Measurements from ENCODE around the gene CNTNAP2. TPM values are rescaled to one million over a fixed set of nuclear protein-coding genes. Genes with fewer than 3 reads are reported as not detected.

The CNTNAP2 gene
- total RNA-seq, 1 experiment from 2014 or later, result 42.5 TPM

DNA sequence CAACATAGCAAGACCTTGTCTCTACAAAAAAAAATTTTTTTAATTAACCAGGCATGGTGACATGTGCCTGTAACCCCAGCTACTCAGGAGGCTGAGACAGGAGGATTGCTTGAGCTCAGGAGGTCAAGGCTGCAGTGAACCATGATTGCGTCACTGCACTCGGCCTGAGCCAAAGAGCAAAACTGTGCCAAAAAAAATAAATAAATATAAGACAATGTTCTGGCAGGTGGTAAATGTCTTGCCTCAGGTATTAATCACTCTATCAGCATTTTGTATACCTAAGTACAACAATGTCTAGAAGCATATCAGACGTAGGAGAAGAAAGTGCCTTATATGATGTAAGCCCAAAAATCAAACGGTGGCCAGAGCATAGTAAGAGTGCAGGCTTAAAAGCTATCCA is 2046.2 kb downstream of the CNTNAP2 start:
- Mint-ChIP-seq H3K27me3 (ENCODE audit: insufficient read depth, unreplicated experiment) (peaks cover 20% of the 10 kb centered on the region), H3K4me3 (ENCODE audit: unreplicated experiment) (no peak overlapping the region), H3K4me1 (ENCODE audit: low read depth, unreplicated experiment) (no peaks in the 10 kb centered on the region), H3K9me3 (ENCODE audit: unreplicated experiment) (no peaks in the 10 kb centered on the region), H3K36me3 (ENCODE audit: insufficient read depth, unreplicated experiment) (no peaks in the 10 kb centered on the region), H3K27ac (ENCODE audit: unreplicated experiment) (no peak overlapping the region)
- H3K4me3 ChIP-seq (ENCODE audit: low read depth, low read length), result no peak overlapping the region
- ChIA-PET POLR2A (interaction anchor here (0.6 kb wide), 1 partner anchor 156 kb away, joined by 3 read pairs; no protein-coding TSS in a partner anchor), CTCF (no interaction called here)
- intact Hi-C loops (cut with micrococcal nuclease; ENCODE audit: unreplicated experiment), result no loop called here
- H3K27me3 ChIP-seq (replicated peaks; ENCODE audit: control insufficient read depth, insufficient read depth, low read length), result no peaks in the 10 kb centered on the region
- DNase-seq, result no peak
- no peaks in the 10 kb centered on the region for H3K36me3 ChIP-seq (ENCODE audit: control insufficient read depth, insufficient read depth, low read length)
- no peaks in the 10 kb centered on the region for H3K4me1 ChIP-seq
- TF ChIP-seq, protein P1, sequence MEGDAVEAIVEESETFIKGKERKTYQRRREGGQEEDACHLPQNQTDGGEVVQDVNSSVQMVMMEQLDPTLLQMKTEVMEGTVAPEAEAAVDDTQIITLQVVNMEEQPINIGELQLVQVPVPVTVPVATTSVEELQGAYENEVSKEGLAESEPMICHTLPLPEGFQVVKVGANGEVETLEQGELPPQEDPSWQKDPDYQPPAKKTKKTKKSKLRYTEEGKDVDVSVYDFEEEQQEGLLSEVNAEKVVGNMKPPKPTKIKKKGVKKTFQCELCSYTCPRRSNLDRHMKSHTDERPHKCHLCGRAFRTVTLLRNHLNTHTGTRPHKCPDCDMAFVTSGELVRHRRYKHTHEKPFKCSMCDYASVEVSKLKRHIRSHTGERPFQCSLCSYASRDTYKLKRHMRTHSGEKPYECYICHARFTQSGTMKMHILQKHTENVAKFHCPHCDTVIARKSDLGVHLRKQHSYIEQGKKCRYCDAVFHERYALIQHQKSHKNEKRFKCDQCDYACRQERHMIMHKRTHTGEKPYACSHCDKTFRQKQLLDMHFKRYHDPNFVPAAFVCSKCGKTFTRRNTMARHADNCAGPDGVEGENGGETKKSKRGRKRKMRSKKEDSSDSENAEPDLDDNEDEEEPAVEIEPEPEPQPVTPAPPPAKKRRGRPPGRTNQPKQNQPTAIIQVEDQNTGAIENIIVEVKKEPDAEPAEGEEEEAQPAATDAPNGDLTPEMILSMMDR (IDR thresholded peaks at IDR 0.05; ENCODE audit: insufficient read depth in 1 of 2, low read depth in 1 of 2, low read length in 1 of 2, severe bottlenecking in 1 of 2, unreplicated experiment in 1 of 2), result no peak
- no peaks in the 10 kb centered on the region for H3K9me3 ChIP-seq
- no TSS peak for BruUV-seq (replicated peaks)

DNA sequence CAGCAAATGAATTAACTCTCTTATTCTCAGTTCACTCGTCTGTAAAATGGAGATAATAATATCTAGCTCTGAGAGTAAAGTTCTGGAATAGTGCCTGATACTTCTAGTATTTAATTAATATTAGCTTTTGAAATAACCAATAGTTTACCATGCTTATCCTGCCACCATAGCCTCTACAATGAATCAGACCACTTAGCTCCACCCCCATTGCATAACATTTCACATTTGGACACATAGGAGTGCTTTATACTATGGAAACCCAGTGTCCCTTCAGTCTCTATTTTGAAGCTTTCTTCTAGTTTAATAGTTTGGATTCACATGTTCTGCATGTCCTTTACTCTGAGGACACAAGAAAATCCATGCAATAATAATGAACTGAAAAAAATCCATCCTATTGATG is 2046.6 kb downstream of the CNTNAP2 start:
- no TSS peak for BruUV-seq (replicated peaks)
- CTCF ChIA-PET, result no interaction called here

DNA sequence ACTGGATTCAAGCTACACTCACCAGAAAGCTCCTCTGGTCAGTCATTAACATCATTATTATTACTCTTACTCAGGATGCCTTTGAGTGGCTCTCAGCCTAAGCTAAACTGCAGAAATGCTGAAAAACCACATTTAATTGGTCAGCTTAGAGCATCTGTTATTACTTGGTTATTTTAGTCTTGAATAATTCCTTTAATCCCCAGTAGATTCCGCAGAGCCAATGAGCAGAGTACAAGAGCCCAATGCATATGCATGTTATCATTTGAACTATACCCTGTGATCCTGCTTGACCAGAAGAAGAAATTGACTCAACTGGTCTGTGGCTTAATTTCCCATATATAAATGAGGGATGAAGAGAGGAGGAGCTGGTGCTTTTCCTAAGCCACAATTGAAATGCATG is 2056.3 kb downstream of the CNTNAP2 start:
- H3K4me1 ChIP-seq, result no peaks in the 10 kb centered on the region
- H3K4me3 Mint-ChIP-seq (ENCODE audit: unreplicated experiment), result no peak overlapping the region
- TF ChIP-seq, protein P1 (IDR thresholded peaks at IDR 0.05; ENCODE audit: insufficient read depth in 1 of 2, low read depth in 1 of 2, low read length in 1 of 2, severe bottlenecking in 1 of 2, unreplicated experiment in 1 of 2), result no peak
- ChIA-PET CTCF (no interaction called here), POLR2A (no interaction called here)
- no peak overlapping the region for H3K4me3 ChIP-seq (ENCODE audit: low read depth, low read length)
- H3K27ac Mint-ChIP-seq (ENCODE audit: unreplicated experiment), result no peak overlapping the region
- H3K27me3 ChIP-seq (replicated peaks; ENCODE audit: control insufficient read depth, insufficient read depth, low read length), result no peaks in the 10 kb centered on the region
- no peaks in the 10 kb centered on the region for H3K36me3 ChIP-seq (ENCODE audit: control insufficient read depth, insufficient read depth, low read length)
- no peak for DNase-seq
- H3K9me3 ChIP-seq, result no peaks in the 10 kb centered on the region
- intact Hi-C loops (cut with micrococcal nuclease; ENCODE audit: unreplicated experiment), result no loop called here
- H3K4me1 Mint-ChIP-seq (ENCODE audit: low read depth, unreplicated experiment), result no peaks in the 10 kb centered on the region
- no TSS peak for BruUV-seq (replicated peaks)
- no peaks in the 10 kb centered on the region for H3K36me3 Mint-ChIP-seq (ENCODE audit: insufficient read depth, unreplicated experiment)
- H3K9me3 Mint-ChIP-seq (ENCODE audit: unreplicated experiment), result no peaks in the 10 kb centered on the region
- peaks cover 5% of the 10 kb centered on the region for H3K27me3 Mint-ChIP-seq (ENCODE audit: insufficient read depth, unreplicated experiment)

More for the DNA sequence above, 2046.6 kb downstream of the CNTNAP2 start:
- H3K27me3 Mint-ChIP-seq (ENCODE audit: insufficient read depth, unreplicated experiment), result peaks cover 20% of the 10 kb centered on the region
- Histone ChIP-seq H3K9me3 (no peaks in the 10 kb centered on the region), H3K4me1 (no peaks in the 10 kb centered on the region), H3K4me3 (ENCODE audit: low read depth, low read length) (no peak overlapping the region), H3K36me3 (ENCODE audit: control insufficient read depth, insufficient read depth, low read length) (no peaks in the 10 kb centered on the region), H3K27me3 (replicated peaks; ENCODE audit: control insufficient read depth, insufficient read depth, low read length) (no peaks in the 10 kb centered on the region)
- no peak for DNase-seq
- no peaks in the 10 kb centered on the region for H3K4me1 Mint-ChIP-seq (ENCODE audit: low read depth, unreplicated experiment)
- no peaks in the 10 kb centered on the region for H3K36me3 Mint-ChIP-seq (ENCODE audit: insufficient read depth, unreplicated experiment)
- intact Hi-C loops (cut with micrococcal nuclease; ENCODE audit: unreplicated experiment), result no loop called here
- H3K27ac Mint-ChIP-seq (ENCODE audit: unreplicated experiment), result no peak overlapping the region
- TF ChIP-seq, protein P1 (IDR thresholded peaks at IDR 0.05; ENCODE audit: insufficient read depth in 1 of 2, low read depth in 1 of 2, low read length in 1 of 2, severe bottlenecking in 1 of 2, unreplicated experiment in 1 of 2), result no peak
- POLR2A ChIA-PET, result no interaction called here
- H3K9me3 Mint-ChIP-seq (ENCODE audit: unreplicated experiment), result no peaks in the 10 kb centered on the region
- H3K4me3 Mint-ChIP-seq (ENCODE audit: unreplicated experiment), result no peak overlapping the region

Measured in Caco-2 (cell line).